ENCODE measurements around the gene SLC22A12. TPM values are rescaled to one million over a fixed set of nuclear protein-coding genes. Genes with fewer than 3 reads are reported as not detected.

The SLC22A12 gene
- total RNA-seq, 4 donors from 2014 or later, result not detected

GRCh38 chr11:64610596-64610995, 19.6 kb downstream of the SLC22A12 start:
- intact Hi-C loops (cut with DNase I; ENCODE audit: low total_unique reads), result no loop called here
- TF ChIP-seq CTCF (IDR thresholded peaks at IDR 0.05) (no peak), POLR2A (IDR thresholded peaks at IDR 0.05) (no peak)
- DNase-seq (ENCODE audit: low spot score in 2 of 2), result no peak
- no peak overlapping the region for H3K4me3 ChIP-seq (ENCODE audit: low read depth, poor library complexity, severe bottlenecking)
- 88 to 98% methylated on average over 3 of the region's 3 CpGs for WGBS, 2 donors

- no peak for TF ChIP-seq POLR2A (IDR thresholded peaks at IDR 0.05)
- TF ChIP-seq CTCF (IDR thresholded peaks at IDR 0.05), result no peak
- intact Hi-C loops (cut with DNase I; ENCODE audit: low total_unique reads), result no loop called here
- no peak for DNase-seq (ENCODE audit: low spot score in 2 of 2)
- no peak overlapping the region for H3K4me3 ChIP-seq (ENCODE audit: low read depth, poor library complexity, severe bottlenecking)
- 83 to 92% methylated on average over 1 to 2 of the region's 2 CpGs for WGBS, 2 donors
Measured at GRCh38 chr11:64611176-64611575, 20.2 kb downstream of the SLC22A12 start.

DNA sequence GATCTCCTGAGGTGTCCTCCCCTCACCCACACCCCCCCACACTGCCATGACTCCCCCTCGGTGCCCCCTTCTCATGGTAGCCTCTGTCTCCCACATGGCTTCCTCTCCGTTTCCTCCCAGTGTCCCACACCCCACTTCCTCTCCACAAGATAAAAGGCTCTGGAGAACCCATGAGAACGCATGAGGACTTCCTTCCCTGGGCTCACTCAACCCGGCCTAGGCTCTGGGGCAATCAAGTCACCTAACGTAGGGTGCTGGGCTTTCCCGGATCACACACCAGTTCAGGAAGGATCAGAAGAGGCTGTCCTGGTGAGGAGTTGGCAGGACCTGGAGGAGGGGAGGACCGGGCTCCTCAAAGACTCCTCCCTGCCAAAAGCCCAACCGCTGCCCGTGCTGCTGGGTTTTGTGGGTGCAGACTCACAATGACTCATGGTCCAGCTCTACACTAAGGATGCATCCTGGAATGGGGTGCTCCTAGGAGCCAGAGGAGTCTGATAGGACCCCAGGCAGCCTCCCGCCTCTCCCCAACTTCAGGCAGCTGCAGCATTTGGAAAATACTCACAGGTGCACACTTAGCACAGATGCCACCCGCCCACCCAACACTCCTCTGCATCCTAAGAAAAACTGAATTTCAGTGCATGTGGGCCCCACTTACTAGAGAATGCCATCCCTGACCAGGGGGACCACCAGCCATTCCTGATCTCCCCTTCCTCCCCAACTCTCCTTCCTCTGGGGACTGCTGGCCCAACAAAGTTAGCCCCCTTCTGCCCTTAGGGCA, 21.0 kb downstream of the SLC22A12 start:
- TF ChIP-seq CTCF (IDR thresholded peaks at IDR 0.05), result no peak
- TF ChIP-seq POLR2A (IDR thresholded peaks at IDR 0.05), result no peak
- intact Hi-C loops (cut with DNase I; ENCODE audit: low total_unique reads), result no loop called here
- DNase-seq (ENCODE audit: low spot score in 2 of 2), result no peak
- WGBS, 2 donors, result 68 to 71% methylated on average over 9 to 11 of the region's 11 CpGs
- no peak overlapping the region for H3K4me3 ChIP-seq (ENCODE audit: low read depth, poor library complexity, severe bottlenecking)

DNA sequence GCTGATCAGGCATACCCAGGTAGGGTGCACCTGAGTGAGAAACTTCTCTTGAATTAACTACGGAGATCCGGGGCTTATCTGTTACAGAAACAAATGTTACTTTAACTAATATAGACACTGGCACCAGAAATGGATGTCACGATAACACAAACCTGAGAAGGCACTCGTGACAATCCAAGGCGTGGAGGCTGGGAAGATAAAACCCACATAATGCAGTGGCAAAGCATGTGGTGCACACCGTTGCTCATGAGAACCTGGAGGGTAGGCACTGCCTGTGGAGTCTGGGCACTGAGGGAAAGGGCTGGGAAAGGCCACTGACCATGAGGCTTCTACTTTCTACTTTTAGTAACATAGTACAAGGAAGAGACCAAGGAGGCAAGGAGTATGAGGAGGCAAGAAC, 22.6 kb downstream of the SLC22A12 start:
- H3K4me3 ChIP-seq (ENCODE audit: low read depth, poor library complexity, severe bottlenecking), result no peak overlapping the region
- no peak for TF ChIP-seq CTCF (IDR thresholded peaks at IDR 0.05)
- 92 to 97% methylated on average over 6 of the region's 6 CpGs for WGBS, 2 donors
- intact Hi-C loops (cut with DNase I; ENCODE audit: low total_unique reads), result no loop called here
- DNase-seq (ENCODE audit: low spot score in 2 of 2), result no peak

GRCh38 chr11:64614917-64615316, 23.9 kb downstream of the SLC22A12 start:
- WGBS, 2 donors, result 56 to 65% methylated on average over 5 of the region's 5 CpGs
- intact Hi-C loops (cut with DNase I; ENCODE audit: low total_unique reads), result no loop called here
- TF ChIP-seq POLR2A (IDR thresholded peaks at IDR 0.05) (no peak), CTCF (IDR thresholded peaks at IDR 0.05) (no peak)
- no peak overlapping the region for H3K4me3 ChIP-seq (ENCODE audit: low read depth, poor library complexity, severe bottlenecking)
- DNase-seq (ENCODE audit: low spot score in 2 of 2), result no peak

DNA sequence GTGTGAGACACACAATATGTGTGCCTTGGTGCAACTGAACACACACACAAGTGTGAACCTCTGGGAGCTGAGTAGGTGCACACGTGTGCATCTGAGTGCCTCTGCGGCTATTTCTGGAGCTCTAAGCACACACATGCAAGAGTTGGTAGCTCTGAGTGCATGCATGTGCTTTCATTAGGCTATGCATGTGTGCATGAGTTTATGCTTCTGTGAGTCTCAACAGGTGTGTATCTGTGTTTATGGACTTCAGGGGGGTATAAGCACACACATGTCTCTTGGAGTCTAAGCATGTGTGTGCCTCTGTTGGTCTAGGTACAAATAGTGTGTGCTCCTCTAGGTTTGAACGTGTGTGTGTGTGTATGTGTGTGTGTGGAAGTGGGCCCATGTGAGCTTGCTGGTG, 25.8 kb downstream of the SLC22A12 start:
- DNase-seq (ENCODE audit: low spot score in 2 of 2), result no peak
- 80 to 82% methylated on average over 3 of the region's 3 CpGs for WGBS, 2 donors
- no peak for TF ChIP-seq CTCF (IDR thresholded peaks at IDR 0.05)
- intact Hi-C loops (cut with DNase I; ENCODE audit: low total_unique reads), result no loop called here
- no peak overlapping the region for H3K4me3 ChIP-seq (ENCODE audit: low read depth, poor library complexity, severe bottlenecking)
